WI38 (cell line): ENCODE data around the gene ACSS3.

Experiments
- H3K4me3 ChIP-seq: 2 replicates; pipeline ENCODE4 v1.5.1; 2011; ENCODE audit warnings: low read depth, mild to moderate bottlenecking, control low read depth, low read length
- TF ChIP-seq, protein P1 (sequence below): IDR thresholded peaks from 2 replicates; pipeline ENCODE4 v1.5.1; 2012; ENCODE audit warnings: low read depth, mild to moderate bottlenecking, control low read depth, low read length

Gene ACSS3

DNA sequence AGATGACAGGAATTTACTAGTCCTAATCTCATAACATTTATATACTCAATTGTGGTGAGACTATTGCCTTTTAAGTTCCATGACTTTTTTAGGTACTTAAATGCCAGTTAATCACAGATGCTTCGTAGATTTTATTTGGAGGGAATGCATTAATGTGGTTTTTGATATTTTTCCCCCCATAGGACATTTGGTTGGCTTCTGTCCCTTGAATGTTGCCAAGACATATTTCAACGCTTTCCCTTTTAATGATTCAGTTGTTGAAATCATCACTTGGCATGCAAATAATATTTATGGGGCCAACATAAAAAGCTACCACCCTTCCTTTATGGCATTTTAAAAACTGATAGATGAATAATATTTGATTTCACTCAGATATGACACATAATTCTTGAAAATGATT is 172.1 kb downstream of the ACSS3 start:
- H3K4me3 ChIP-seq: no peak overlapping the region
- TF ChIP-seq, protein P1, sequence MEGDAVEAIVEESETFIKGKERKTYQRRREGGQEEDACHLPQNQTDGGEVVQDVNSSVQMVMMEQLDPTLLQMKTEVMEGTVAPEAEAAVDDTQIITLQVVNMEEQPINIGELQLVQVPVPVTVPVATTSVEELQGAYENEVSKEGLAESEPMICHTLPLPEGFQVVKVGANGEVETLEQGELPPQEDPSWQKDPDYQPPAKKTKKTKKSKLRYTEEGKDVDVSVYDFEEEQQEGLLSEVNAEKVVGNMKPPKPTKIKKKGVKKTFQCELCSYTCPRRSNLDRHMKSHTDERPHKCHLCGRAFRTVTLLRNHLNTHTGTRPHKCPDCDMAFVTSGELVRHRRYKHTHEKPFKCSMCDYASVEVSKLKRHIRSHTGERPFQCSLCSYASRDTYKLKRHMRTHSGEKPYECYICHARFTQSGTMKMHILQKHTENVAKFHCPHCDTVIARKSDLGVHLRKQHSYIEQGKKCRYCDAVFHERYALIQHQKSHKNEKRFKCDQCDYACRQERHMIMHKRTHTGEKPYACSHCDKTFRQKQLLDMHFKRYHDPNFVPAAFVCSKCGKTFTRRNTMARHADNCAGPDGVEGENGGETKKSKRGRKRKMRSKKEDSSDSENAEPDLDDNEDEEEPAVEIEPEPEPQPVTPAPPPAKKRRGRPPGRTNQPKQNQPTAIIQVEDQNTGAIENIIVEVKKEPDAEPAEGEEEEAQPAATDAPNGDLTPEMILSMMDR: no peak

DNA sequence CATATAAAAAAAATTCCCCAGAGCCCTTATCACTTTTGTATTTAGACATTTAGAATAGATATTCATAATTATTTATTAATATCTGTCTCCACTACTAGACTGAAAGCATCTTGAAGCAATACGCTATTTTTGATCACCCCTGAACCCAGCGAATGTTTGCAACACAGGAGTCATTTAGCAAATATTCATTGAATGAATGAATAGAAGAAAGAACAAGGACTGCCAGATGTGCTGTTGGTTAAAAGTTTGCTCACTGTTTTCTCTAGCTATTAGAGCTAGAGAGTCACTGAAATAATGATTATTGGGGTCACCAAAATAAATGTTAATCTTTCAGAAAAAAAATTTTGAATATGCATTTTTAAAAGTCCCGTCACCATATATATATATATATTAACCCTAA is 174.3 kb downstream of the ACSS3 start:
- TF ChIP-seq, protein P1: no peak
- H3K4me3 ChIP-seq: no peak overlapping the region

DNA sequence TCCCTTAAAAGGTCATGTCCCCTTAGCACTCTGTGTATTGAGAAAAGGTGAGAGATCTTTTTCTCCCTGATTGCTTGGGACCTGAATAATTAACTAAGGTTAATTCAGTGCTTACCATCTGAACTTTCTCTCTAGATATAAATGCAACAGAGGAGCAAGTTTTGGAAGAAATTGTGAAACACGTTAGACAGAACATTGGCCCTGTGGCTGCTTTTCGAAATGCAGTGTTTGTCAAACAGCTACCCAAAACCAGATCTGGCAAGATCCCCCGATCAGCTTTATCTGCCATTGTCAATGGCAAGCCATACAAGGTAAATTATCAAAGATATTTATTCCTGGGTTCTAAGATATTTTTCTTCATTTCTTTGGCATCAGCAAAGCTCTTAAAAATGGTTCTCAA is 175.5 kb downstream of the ACSS3 start:
- no peak overlapping the region for H3K4me3 ChIP-seq
- TF ChIP-seq, protein P1: no peak

DNA sequence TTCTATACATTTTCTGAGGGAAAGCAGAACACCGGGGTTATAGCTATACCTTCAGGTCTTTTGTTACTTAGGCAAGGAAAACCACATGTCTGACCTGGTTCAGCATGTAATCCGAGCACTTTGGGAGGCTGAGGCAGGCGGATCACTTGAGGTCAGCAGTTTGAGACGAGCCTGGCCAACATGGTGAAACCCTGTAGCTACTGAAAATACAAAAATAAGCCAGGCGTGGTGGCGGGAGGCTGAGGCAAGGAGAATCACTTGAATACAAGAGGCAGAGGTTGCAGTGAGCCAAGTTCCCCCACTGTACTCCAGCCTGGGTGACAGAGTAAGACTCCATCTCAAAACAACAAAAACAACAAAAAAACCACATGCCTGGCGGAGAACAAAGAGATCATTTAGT is 177.6 kb downstream of the ACSS3 start:
- TF ChIP-seq, protein P1: no peak

DNA sequence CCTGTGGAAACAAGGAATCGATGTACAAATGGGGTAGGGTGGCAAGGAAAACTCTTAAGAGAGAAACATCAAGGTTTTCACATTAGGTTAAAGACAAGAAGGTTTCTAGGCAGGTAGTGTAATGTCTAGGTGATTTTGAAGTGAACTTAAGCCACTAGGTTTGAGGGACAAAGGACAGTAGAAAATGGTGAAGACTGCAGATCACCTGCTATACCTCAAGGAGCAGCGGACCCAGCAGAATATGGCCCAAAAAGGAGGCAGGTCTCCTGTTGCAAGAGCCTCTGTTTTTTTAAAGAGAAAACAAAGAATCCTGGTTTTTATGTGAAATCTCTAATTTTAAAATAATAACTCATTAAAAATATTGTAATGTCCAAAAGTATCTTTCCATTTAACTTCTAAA is 178.1 kb downstream of the ACSS3 start:
- no peak overlapping the region for H3K4me3 ChIP-seq
- TF ChIP-seq, protein P1: no peak

More for the DNA sequence above, 177.6 kb downstream of the ACSS3 start:
- H3K4me3 ChIP-seq: no peak overlapping the region

DNA sequence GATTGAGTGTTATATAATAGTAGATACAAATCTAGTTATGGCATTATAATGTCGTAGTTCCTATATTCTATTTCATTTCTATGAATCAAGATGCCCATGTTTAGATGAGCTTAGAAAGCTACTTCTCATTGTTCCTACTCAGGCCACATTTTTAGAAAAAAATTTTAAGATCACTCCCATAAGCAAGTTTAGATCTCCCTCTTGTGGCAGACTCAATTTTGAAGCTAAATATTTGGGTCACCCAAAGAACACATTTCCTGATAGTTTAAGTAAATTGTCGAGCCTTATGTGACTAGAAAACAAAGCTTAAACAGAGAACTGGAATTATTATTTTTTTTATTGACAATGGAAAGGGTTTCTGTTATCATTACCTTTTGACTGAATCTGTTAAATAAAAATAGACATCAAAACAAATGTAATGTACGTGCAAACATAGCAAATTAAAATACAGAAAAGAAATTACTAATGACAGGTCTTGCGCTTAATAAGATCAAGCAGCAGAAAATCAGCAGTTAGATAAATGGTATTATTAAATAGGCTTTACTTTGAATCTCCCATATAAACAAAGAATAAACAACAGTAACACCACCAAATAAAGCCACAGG is 180.2 kb downstream of the ACSS3 start:
- H3K4me3 ChIP-seq: no peak overlapping the region

DNA sequence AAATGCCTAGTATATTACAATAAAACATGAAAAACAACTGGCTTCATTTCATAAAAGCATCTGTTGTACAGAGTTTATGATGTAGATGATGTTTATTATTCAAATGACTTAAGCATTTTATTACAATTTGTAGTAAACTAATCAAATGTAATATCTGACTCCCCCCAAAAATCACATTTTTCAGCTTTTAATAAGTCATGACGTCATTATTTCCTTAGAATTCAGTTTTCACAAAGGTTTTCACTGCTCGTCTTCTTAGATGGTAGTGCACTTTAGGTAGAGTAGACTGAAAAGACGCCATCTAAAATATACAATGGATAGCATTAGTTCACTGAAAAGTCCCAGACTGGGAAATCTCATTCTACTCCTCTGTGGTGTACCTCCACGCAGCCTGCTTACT is 181.5 kb downstream of the ACSS3 start:
- TF ChIP-seq, protein P1: no peak
- H3K4me3 ChIP-seq: no peak overlapping the region

More for the DNA sequence above, 180.2 kb downstream of the ACSS3 start:
- TF ChIP-seq, protein P1: no peak
